HG03095 (cell line): ENCODE data around the gene COX7A2L.

Source experiments
- ATAC-seq: cut with Tn5 transposase; IDR thresholded peaks from one replicate; pipeline ENCODE4 v1.9.1; 2021; ENCODE audit warnings: moderate library complexity; ENCODE audit not compliant: unreplicated experiment

Gene COX7A2L

DNA sequence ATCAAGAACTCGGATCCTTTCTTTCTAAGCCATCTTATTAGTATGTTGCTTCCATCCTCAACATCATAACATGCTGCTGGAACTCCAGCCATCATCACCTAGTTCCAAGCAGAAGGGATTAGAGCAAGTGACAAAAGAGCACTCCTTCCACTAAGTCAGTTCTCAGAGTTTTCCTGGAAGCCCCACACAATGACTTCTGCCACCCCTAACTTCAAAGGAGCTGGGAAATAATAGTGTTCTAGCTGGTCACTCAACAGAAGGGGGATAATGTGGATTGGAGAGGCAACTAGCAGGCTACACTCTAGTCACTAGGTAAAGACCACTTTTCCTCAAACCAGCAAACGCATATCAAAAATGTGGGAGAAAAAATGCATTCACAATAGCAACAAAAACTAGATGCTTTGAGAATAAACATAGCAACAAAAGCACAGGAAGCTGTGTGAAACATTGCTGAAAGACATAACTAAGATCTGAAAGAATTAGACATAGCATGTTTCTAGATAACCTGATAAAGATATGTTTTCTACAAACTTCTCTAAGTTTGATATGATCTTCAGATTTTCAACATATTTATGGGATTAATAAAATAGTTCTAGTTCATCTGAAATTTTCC, 39.5 kb downstream of the COX7A2L start:
- ATAC-seq: no peak

DNA sequence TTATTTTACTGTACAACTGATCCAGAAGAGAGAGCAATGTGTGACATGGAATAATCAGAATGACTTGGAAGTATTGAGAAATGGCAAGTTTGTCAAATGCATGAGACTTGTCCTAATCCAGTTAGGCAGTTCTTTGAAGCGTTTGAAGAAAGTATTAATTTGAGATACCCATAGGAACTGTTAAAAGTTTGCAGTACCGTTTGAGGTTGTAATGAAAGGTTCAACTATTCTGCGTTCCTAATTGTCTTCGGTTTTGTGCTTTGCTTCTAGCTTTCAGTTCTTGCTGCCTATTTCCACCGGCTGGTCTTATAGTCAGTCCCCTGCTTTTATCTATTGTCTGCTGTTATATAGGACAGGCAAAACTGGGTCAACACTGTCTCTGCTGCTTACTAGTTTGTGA, 41.8 kb downstream of the COX7A2L start:
- no peak for ATAC-seq

- ATAC-seq: no peak
Measured at GRCh38 chr2:42317945-42318344, 43.1 kb downstream of the COX7A2L start.

- ATAC-seq: no peak
Measured at GRCh38 chr2:42317486-42317885, 43.5 kb downstream of the COX7A2L start.

GRCh38 chr2:42316910-42317309, 44.1 kb downstream of the COX7A2L start:
- no peak for ATAC-seq

DNA sequence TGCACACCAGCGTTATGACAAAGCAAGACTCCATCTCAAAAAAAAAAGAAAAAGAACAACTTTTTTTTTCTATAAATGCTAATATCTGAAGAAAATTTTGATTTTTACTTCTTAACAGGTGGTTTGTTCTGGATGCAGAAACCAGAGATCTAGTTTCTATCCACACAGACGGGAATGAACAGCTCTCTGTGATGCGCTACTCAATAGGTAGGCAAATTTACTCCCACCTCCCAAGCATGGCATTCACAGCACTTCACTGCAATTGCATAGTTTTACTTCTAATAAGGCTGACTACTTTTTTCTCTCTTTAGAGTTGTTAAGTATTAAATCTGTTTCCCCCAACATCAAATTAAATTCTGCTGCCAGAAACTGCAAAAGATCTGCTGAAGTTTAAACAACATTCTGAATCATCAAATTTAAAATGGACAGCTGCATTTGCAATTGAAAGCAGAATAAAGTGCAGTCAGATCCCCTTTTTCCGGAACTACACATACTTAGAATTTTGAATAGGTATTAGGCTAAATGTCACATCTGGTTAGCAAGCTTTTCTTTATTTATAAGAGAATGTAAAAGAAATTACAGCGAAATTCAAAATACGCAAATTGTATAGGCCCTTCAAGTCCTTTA, 45.1 kb downstream of the COX7A2L start:
- no peak for ATAC-seq

DNA sequence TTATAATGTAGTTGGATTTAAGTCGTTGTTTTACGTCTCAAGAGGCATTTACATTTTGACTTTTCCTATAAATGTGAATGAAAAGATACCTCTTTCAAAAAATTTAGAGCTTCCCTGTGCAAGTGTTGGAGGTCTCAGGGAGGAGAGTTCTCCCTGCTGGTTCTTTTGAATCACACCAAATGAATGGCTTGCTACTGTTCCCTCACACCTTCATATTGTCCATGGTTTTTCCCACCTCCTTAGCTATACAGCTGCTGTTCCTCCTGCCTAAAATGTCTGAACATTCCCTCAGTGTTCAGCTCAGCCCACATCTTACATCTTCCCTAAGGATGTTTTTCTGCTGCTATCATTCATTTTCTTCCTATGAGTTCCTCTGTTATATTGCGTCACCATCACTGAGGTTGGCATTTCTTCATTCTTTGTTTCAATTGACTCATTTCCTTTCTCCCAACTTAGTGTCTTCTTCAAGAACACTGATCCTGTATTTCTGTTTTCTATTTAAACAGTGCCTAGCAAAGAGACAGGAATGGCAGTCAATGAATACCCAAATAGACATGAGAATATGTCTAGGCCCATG, 46.0 kb downstream of the COX7A2L start:
- no peak for ATAC-seq

DNA sequence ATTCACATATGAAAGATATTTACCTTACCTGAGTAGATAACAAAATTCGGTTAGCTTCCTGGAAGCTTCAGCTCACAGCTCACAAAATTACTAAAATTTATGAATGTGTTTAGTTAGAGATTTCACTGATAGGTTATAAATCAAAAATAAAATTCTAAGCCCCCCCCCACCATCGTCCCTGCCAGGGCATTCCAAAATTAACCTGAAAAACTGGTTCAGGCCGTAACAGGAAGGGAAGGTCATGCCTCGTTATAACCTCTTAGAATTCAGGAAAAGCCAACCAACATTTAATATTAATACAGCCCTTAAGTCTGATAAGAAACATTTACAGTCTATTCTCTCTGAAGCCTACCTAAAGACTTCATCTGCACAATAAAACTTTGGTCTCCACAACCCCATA, 48.9 kb downstream of the COX7A2L start:
- no peak for ATAC-seq

DNA sequence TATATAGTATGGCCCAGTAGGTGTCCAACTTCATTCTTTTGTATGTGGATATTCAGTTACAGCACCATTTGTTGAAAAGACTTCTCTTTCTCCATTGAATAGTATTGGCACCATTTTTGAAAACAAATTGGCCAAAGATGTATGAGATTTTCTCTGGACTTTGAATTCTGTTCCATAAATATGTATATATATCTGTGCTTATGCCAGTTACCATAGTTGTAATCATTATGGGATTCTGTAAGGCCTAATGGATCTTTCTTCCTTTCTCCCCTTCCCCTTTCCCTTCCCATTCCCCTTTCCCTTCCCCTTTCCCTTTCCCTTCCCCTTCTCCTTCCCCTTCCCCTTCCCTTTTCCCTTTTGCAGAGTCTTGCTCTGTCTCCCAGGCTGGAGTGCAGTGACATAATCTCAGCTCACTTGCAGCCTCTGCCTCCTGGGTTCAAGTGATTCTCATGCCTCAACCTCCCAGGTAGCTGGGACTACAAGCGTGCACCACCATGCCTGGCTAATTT, 51.0 kb downstream of the COX7A2L start:
- ATAC-seq: no peak

DNA sequence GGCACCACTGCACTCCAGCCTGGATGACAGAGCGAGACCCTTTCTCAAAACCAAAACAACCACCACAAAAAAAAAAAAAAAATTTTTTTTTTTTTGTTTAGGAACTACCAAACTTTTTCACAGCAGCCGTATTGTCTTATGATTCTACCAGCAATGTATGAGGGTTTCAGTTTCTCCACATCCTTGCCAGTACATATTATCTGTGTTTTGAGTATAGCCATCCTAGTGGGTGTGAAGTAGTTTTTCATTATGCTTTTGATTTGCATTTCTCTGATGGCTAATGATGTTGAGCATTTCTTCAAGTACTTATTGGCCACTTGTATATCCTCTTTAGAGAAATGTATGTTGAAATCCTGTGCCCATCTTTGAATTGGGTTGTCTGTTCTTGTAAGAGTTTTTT, 51.7 kb downstream of the COX7A2L start:
- no peak for ATAC-seq

GRCh38 chr2:42307180-42307579, 53.8 kb downstream of the COX7A2L start:
- no peak for ATAC-seq

DNA sequence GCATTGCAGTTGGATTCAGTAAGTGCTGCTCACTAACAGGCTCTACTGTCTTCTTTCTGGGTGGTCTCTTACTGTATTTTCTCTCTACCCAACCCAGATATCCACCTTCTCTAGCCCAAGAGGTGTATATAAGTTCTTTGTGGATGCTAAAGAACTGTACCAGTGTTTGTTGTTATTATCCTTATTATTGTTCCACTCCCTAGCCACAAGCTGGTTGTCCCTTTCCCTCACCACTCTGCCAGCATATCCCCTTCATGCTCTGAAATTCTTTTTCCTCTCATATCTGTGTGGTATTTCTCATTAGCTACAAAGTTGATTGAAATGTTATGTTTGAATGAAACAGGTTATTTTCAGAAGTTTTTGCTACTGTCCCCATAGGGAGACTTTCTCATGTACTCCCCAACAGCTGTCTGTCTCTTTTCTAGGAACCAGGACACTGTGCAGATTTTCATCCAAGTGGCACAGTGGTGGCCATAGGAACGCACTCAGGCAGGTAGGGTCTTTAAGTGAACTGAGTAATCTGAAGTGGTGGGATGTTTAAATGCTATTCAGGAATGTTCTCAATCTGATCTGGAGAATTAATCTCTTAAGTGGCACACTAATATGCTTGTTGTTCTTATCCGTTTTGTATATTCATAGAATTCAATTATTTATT, 56.8 kb downstream of the COX7A2L start:
- no peak for ATAC-seq

DNA sequence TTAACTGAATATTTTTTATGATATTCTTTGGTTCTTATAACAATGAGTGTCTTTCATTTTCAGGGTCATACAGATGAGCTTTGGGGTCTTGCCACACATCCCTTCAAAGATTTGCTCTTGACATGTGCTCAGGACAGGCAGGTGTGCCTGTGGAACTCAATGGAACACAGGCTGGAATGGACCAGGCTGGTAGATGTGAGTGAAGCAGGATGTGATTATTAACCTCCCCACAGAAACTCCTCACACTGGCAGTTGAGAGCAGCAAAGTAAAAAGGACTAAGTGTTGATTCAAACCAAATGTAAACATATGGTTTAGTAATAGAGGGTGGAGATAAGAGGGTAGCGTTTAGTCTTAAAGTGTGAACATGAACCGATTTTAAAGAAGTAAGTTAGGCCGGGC, 57.8 kb downstream of the COX7A2L start:
- no peak for ATAC-seq

- no peak for ATAC-seq
Measured at GRCh38 chr2:42300527-42300926, 60.5 kb downstream of the COX7A2L start.
